GM12878 (cell line): ENCODE results near the gene PRR12. TPM values are rescaled to one million over a fixed set of nuclear protein-coding genes. Genes with fewer than 3 reads are reported as not detected.
A peak's percentile ranks its signal among the peaks of the same experiment; 100 is the strongest.

Source experiments
- ATAC-seq: fragments of 200-7000 bp; cut with Tn5 transposase; 3 replicates; pipeline ENCODE4 v1.9.1; 2020; ENCODE audit warnings: mild to moderate bottlenecking, moderate library complexity
- BruUV-seq: library from RNA; stranded (reverse); fragments of 400-500 nt; replicated peaks from 2 replicates; lab custom pipeline; 2021; lab: Mats Ljungman, UMichigan
- CTCF ChIA-PET: fragments of 300-600 bp; sonication (Branson Sonifier 250); formaldehyde crosslinking; extraction: SDS; loops from one replicate; lab custom pipeline; 2021; ENCODE audit warnings: inconsistent platforms; lab: Yijun Ruan, JAX
- POLR2A ChIA-PET: fragments of 350-600 bp; formaldehyde crosslinking; extraction: SDS; loops from one replicate; lab custom pipeline; 2021; ENCODE audit warnings: inconsistent platforms; lab: Charles Lee
- RAD21 ChIA-PET: fragments of 300-600 bp; sonication (Branson Sonifier 250); formaldehyde crosslinking; loops from one replicate; lab custom pipeline; 2023; ENCODE audit warnings: antibody characterized with exemption; ENCODE audit not compliant: unreplicated experiment; lab: Charles Lee
- SMC1A ChIA-PET: fragments of 300-600 bp; sonication (Branson Sonifier 250); formaldehyde crosslinking; loops from one replicate; lab custom pipeline; 2023; ENCODE audit not compliant: unreplicated experiment, uncharacterized antibody; lab: Charles Lee
- DNase-seq: peaks from one replicate; pipeline ENCODE4 v3.0.0-alpha.2; 2011; ENCODE audit warnings: low read depth, low spot score
- FAIRE-seq: peaks from 3 replicates; lab custom pipeline; 2011; peaks lifted over from hg19 to GRCh38; lab: Jason Lieb, UNC
- H2AFZ ChIP-seq: 2 replicates; pipeline ENCODE4 v1.6.0; 2011; ENCODE audit warnings: low read depth, low read length, control low read depth; ENCODE audit not compliant: control insufficient read depth
- H3K27ac ChIP-seq: 2 replicates; pipeline ENCODE4 v1.5.1; 2011; ENCODE audit warnings: control low read depth; ENCODE audit not compliant: control insufficient read depth, insufficient read depth
- H3K27me3 ChIP-seq, 2 experiments: replicated peaks in 1 of 2; 2 replicates each; pipeline versions ENCODE4 v1.6.0 to v1.6.1; 2011; ENCODE audit warnings: low read length in 1 of 2; ENCODE audit not compliant: control insufficient read depth in 2 of 2, insufficient read depth in 2 of 2
- H3K36me3 ChIP-seq, 2 experiments: 2 replicates each; pipeline ENCODE4 v1.5.1; 2011; ENCODE audit warnings: low read length in 1 of 2; ENCODE audit not compliant: control insufficient read depth in 2 of 2, insufficient read depth in 2 of 2
- H3K4me1 ChIP-seq: 2 replicates; pipeline ENCODE4 v1.6.1; 2011; ENCODE audit warnings: mild to moderate bottlenecking, low read length, moderate library complexity, mixed read lengths; ENCODE audit not compliant: control insufficient read depth, insufficient read depth
- H3K4me2 ChIP-seq: 2 replicates; pipeline ENCODE4 v1.6.0; 2011; ENCODE audit warnings: control low read depth; ENCODE audit not compliant: control insufficient read depth, insufficient read depth
- H3K4me3 ChIP-seq: fragments of 200-600 bp; sonication (generic); 2 replicates; pipeline ENCODE4 v1.5.1; 2016
- H3K79me2 ChIP-seq: 2 replicates; pipeline ENCODE4 v1.6.0; 2011; ENCODE audit warnings: low read length; ENCODE audit not compliant: control insufficient read depth, insufficient read depth
- H3K9ac ChIP-seq: 2 replicates; pipeline ENCODE4 v1.8.0; 2011; ENCODE audit warnings: low read length, control low read depth, mixed read lengths; ENCODE audit not compliant: control insufficient read depth, insufficient read depth
- H3K9me3 ChIP-seq: replicated peaks from 3 replicates; pipeline ENCODE4 v1.5.1; 2011; ENCODE audit warnings: mild to moderate bottlenecking, low read length; ENCODE audit not compliant: control insufficient read depth, insufficient read depth
- H4K20me1 ChIP-seq: 2 replicates; pipeline ENCODE4 v1.6.0; 2011; ENCODE audit not compliant: control insufficient read depth, insufficient read depth
- DPF2 ChIP-seq: fragments of 450-650 bp; IDR thresholded peaks from 2 replicates; pipeline ENCODE4 v1.6.1; 2017; ENCODE audit warnings: mild to moderate bottlenecking
- FOXK2 ChIP-seq: fragments of 450-650 bp; IDR thresholded peaks from 2 replicates; pipeline ENCODE4 v1.6.1; 2017; ENCODE audit warnings: mild to moderate bottlenecking, moderate library complexity
- MXI1 ChIP-seq: fragments of 150-350 bp; IDR thresholded peaks from 2 replicates; pipeline ENCODE4 v1.6.1; 2011; ENCODE audit warnings: low read depth, mild to moderate bottlenecking, inconsistent platforms, low read length, improper control_type of control experiment
- NR2F1 ChIP-seq: fragments of 450-650 bp; conservative IDR thresholded peaks from 2 replicates; pipeline ENCODE4 v1.6.1; 2017; ENCODE audit warnings: mild to moderate bottlenecking
- POLR2A ChIP-seq: IDR thresholded peaks from 2 replicates; pipeline ENCODE4 v1.6.1; 2011; ENCODE audit warnings: low read depth, mild to moderate bottlenecking, low read length
- POLR2AphosphoS5 ChIP-seq: IDR thresholded peaks from 2 replicates; pipeline ENCODE4 v1.6.1; 2011; ENCODE audit warnings: mild to moderate bottlenecking, low read length, inconsistent platforms
- RCOR1 ChIP-seq: conservative IDR thresholded peaks from 2 replicates; pipeline ENCODE4 v1.6.1; 2012; ENCODE audit warnings: low read depth, low read length, improper control_type of control experiment
- TCF7 ChIP-seq: IDR thresholded peaks from 2 replicates; pipeline ENCODE4 v1.6.1; 2014; ENCODE audit warnings: antibody characterized with exemption, borderline replicate concordance
- ZNF207 ChIP-seq: fragments of 450-650 bp; IDR thresholded peaks from 2 replicates; pipeline ENCODE4 v1.6.1; 2014; ENCODE audit warnings: antibody characterized with exemption, mild to moderate bottlenecking, borderline replicate concordance
- WGBS: methylation state at CpG from one replicate; pipeline ENCODE4 v1.1.6; 2016; ENCODE audit warnings: low lambda C conversion rate; ENCODE audit not compliant: insufficient replicate concordance, insufficient coverage; ENCODE audit errors: missing lambda C conversion rate; 5-methylcytosine and 5-hydroxymethylcytosine counted together
- in situ Hi-C: fragments of 300-500 bp; cut with MboI; formaldehyde crosslinking; loops from 9 replicates; pipeline ENCODE4 v1.14.3; 2018; ENCODE audit warnings: mixed read lengths
- intact Hi-C: fragments of 100-400 bp; cut with micrococcal nuclease; formaldehyde crosslinking; loops from one replicate; pipeline ENCODE4 v1.14.2; 2022; ENCODE audit not compliant: unreplicated experiment
- polyA plus RNA-seq, 11 experiments: library from polyadenylated mRNA; depleted of rRNA in 4 of 11; unstranded in 6 of 11; stranded (reverse) in 5 of 11; fragments of >200 nt; fragmentation: Nextera tagmentation in 4 of 11; fragmentation: Illumina TruSeq in 1 of 11; extraction: Ambion mirVana in 4 of 11; extraction: Trizol in 1 of 11; gene quantifications; 1 replicate in 1 of 11; 2 replicates in 10 of 11; pipeline versions ENCODE4 v1.2.1 to v1.2.3, GENCODE V29; 2011 to 2016; ENCODE audit warnings: inconsistent platforms in 2 of 11, missing spikeins in 2 of 11, low read depth in 1 of 11
- total RNA-seq, 4 experiments: library from RNA; depleted of rRNA in 3 of 4; stranded (reverse); fragments of >200 nt in 3 of 4; fragmentation: Illumina TruSeq in 1 of 4; extraction: Trizol in 1 of 4; gene quantifications; 2 replicates each; pipeline versions ENCODE4 v1.2.1 to v1.2.3, GENCODE V29; 2013 to 2021
- TF ChIP-seq, protein P1 (sequence below): fragments of 450-650 bp; IDR thresholded peaks from 2 replicates; pipeline ENCODE4 v1.6.1; 2018; ENCODE audit warnings: borderline replicate concordance, mild to moderate bottlenecking; ENCODE audit not compliant: partially characterized antibody
- TF ChIP-seq, protein P2 (sequence below): fragments of 450-650 bp; IDR thresholded peaks from 2 replicates; pipeline ENCODE4 v1.6.1; 2016; ENCODE audit warnings: mild to moderate bottlenecking

PRR12 gene
- total and polyA plus RNA-seq, 10 of the 15 experiments (the other 5 are each of a cell fraction or from before 2014, with no cell fraction given): 0.02 to 25.3 (median 1.6) TPM

DNA sequence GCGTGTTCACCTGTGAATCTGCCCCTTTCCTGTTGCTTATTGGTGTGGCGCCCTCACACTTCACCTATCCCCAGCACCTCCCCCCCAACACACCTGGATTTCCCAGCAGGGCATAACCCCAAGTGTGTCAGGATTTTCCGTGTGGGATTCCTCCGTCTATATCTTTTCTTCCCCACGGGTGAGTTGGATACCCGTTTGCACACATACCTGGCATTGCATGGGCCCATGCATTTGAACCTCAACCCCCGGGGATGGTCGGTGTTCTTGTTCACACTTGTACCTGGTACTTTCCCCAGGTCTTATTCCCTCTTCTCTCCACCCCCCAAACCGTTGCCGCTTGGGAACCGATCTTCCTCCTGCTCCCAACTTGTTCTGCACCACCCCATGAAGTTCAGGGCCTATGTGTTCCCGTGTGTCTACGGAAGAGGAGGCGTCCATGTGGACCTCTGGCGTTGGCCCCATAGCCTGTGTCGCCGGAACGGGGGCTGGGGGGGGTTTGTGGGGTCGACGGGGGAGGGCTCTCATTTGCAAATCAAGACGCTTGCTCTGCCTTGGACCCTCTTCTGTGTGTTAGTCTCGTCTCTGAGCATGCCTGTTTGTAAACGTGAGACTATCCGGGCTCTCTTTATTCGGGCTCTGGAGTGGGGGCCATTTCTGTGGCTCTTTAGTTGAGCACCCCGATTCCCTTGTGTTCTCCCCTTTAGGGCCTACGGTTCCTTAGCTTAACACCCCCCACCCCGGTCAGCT is 1.7 kb downstream of the PRR12 start:
- H2AFZ ChIP-seq: no peak overlapping the region

More for the DNA sequence above, 1.7 kb downstream of the PRR12 start:
- CTCF ChIA-PET: interaction anchor here (0.8 to 2.5 kb wide), 8 partner anchors 22 to 346 kb away, joined by 3 to 17 read pairs (median 4); partner anchors contain the start of gene SCAF1
- Histone ChIP-seq H3K4me3 (peak overlapping the region; percentile 89), H3K9me3 (no peaks in the 10 kb centered on the region), H3K79me2 (peaks cover 28% of the 10 kb centered on the region), H3K4me2 (peak overlapping the region; percentile 97)
- SMC1A ChIA-PET: interaction anchor here (0.8 to 1.2 kb wide), 5 partner anchors 9 to 72 kb away, joined by 3 to 7 read pairs (median 4); partner anchors contain the start of genes NOSIP, PRRG2 and RRAS
- peak; percentile 74 for FAIRE-seq
- POLR2A ChIA-PET: interaction anchor here (0.7 to 4.8 kb wide), 6 partner anchors 12 to 174 kb away, joined by 3 to 49 read pairs (median 13); partner anchors contain the start of genes NOSIP, PRMT1, PRRG2 and RRAS
- TF ChIP-seq DPF2 (no peak), NR2F1 (no peak), TCF7 (no peak), POLR2A (no peak), MXI1 (0 out of 2 replicates have a peak, but pooled peaks have one; percentile 9), FOXK2 (no peak), RCOR1 (no peak), ZNF207 (no peak), POLR2AphosphoS5 (peak; percentile 10; the same call in 1 of the 2 replicates)
- TF ChIP-seq, protein P1, sequence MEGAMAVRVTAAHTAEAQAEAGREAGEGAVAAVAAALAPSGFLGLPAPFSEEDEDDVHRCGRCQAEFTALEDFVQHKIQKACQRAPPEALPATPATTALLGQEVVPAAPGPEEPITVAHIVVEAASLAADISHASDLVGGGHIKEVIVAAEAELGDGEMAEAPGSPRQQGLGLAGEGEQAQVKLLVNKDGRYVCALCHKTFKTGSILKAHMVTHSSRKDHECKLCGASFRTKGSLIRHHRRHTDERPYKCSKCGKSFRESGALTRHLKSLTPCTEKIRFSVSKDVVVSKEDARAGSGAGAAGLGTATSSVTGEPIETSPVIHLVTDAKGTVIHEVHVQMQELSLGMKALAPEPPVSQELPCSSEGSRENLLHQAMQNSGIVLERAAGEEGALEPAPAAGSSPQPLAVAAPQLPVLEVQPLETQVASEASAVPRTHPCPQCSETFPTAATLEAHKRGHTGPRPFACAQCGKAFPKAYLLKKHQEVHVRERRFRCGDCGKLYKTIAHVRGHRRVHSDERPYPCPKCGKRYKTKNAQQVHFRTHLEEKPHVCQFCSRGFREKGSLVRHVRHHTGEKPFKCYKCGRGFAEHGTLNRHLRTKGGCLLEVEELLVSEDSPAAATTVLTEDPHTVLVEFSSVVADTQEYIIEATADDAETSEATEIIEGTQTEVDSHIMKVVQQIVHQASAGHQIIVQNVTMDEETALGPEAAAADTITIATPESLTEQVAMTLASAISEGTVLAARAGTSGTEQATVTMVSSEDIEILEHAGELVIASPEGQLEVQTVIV: no peak
- TF ChIP-seq, protein P2, sequence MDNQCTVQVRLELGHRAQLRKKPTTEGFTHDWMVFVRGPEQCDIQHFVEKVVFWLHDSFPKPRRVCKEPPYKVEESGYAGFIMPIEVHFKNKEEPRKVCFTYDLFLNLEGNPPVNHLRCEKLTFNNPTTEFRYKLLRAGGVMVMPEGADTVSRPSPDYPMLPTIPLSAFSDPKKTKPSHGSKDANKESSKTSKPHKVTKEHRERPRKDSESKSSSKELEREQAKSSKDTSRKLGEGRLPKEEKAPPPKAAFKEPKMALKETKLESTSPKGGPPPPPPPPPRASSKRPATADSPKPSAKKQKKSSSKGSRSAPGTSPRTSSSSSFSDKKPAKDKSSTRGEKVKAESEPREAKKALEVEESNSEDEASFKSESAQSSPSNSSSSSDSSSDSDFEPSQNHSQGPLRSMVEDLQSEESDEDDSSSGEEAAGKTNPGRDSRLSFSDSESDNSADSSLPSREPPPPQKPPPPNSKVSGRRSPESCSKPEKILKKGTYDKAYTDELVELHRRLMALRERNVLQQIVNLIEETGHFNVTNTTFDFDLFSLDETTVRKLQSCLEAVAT: no peak
- TF ChIP-seq, all 136 proteins: peak for 2
- intact Hi-C loops: loop anchor here (2.0 to 5.0 kb wide), 2 partner anchors 50 to 84 kb away; partner anchors contain the start of genes PRMT1, RRAS and SCAF1
- Histone ChIP-seq H3K9ac (peak overlapping the region; percentile 85), H3K27me3 (no peaks in the 10 kb centered on the region), H3K36me3 (peaks cover 0 to 17% of the 10 kb centered on the region in 2 experiments; a peak in 3 of 4 replicates), H3K27ac (peak overlapping the region; percentile 72), H3K4me1 (peaks cover 15% of the 10 kb centered on the region), H4K20me1 (peaks cover 3% of the 10 kb centered on the region; the same call in 1 of the 2 replicates)
- WGBS: under 1% methylated on average over 28 of the region's 28 CpGs
- in situ Hi-C loops: no loop called here
- RAD21 ChIA-PET: interaction anchor here (0.8 to 1.9 kb wide), 7 partner anchors 22 to 86 kb away, joined by 3 to 17 read pairs (median 4); partner anchors contain the start of gene RRAS
- BruUV-seq: no TSS peak
- DNase-seq (no peak), ATAC-seq (no peak)
